Left lung (tissue), 10 donors: ENCODE data around the gene FLRT2. TPM values are rescaled to one million over a fixed set of nuclear protein-coding genes. Genes with fewer than 3 reads are reported as not detected.

Experiments used
- ATAC-seq: fragments of 200-7000 bp; cut with Tn5 transposase; one replicate; pipeline ENCODE4 v1.9.1; 2020; ENCODE audit warnings: moderate library complexity
- DNase-seq, 4 donors: peaks; one replicate each; pipeline ENCODE4 v3.0.0-alpha.2; 2013 to 2020
- H3K27ac ChIP-seq, 2 donors: fragments of 200-600 bp; sonication (generic) in 1 of 2; one replicate each; pipeline versions ENCODE4 v1.5.0 to v1.8.0; 2020 to 2021
- H3K27me3 ChIP-seq, 2 donors: fragments of 200-600 bp; sonication (generic) in 1 of 2; one replicate each; pipeline versions ENCODE4 v1.5.0 to v1.8.0; 2020 to 2021
- H3K36me3 ChIP-seq, 2 donors: fragments of 200-600 bp; sonication (generic) in 1 of 2; one replicate each; pipeline versions ENCODE4 v1.5.0 to v1.8.0; 2020 to 2021
- H3K4me1 ChIP-seq, 2 donors: fragments of 200-600 bp; one replicate each; pipeline ENCODE4 v1.8.0; 2021
- H3K4me3 ChIP-seq, 2 donors: fragments of 200-600 bp; sonication (generic) in 1 of 2; one replicate each; pipeline versions ENCODE4 v1.5.0 to v1.8.0; 2020 to 2021; ENCODE audit warnings: mild to moderate bottlenecking in 1 of 2
- H3K9me3 ChIP-seq, 2 donors: fragments of 200-600 bp; sonication (generic) in 1 of 2; one replicate each; pipeline versions ENCODE4 v1.5.0 to v1.8.0; 2020 to 2021
- CTCF ChIP-seq, 2 donors: fragments of 200-600 bp; sonication (generic) in 1 of 2; IDR thresholded peaks; one replicate each; pipeline versions ENCODE4 v1.5.0 to v1.8.0; 2021; ENCODE audit warnings: antibody characterized with exemption in 2 of 2
- intact Hi-C, 2 donors: fragments of 100-400 bp; cut with DNase I; formaldehyde crosslinking; loops; one replicate each; pipeline versions ENCODE4 v1.11.2 to v1.14.2; 2022
- polyA plus RNA-seq, 6 donors: library from polyadenylated mRNA; unstranded; fragments of 120-200 nt; gene quantifications; one replicate each; pipeline ENCODE4 v1.2.1, GENCODE V29; 2013; ENCODE audit not compliant: insufficient read length in 6 of 6
- total RNA-seq, 2 donors: library from RNA; stranded (reverse); fragmentation: NEBNext Ultra II Directional; extraction: Animal tissue kit (Norgen Biotek cat#: 25700); gene quantifications; one replicate each; pipeline ENCODE4 v1.2.1, GENCODE V29; 2021
- donor health status: DM: no; HTN: yes; CAD: no.
- donor health status: DM: no; HTN: no; CAD: no.

Gene FLRT2
- total and polyA plus RNA-seq, 8 donors = 19.1 to 51.3 (median 35.3) TPM

GRCh38 chr14:85702191-85702590 lies 172.2 kb downstream of the FLRT2 start:
- intact Hi-C loops = no loop called here
- DNase-seq = no peak
- Histone ChIP-seq H3K27me3 (no peaks in the 10 kb centered on the region), H3K36me3 (no peaks in the 10 kb centered on the region), H3K4me1 (no peaks in the 10 kb centered on the region), H3K4me3 (no peak overlapping the region), H3K27ac (no peak overlapping the region), H3K9me3 (no peaks in the 10 kb centered on the region)
- no peak for TF ChIP-seq CTCF (IDR thresholded peaks at IDR 0.05)
- no peak for ATAC-seq

GRCh38 chr14:85702997-85703396 lies 173.1 kb downstream of the FLRT2 start:
- no peaks in the 10 kb centered on the region for H3K36me3 ChIP-seq
- H3K27ac ChIP-seq = no peak overlapping the region
- no peak for DNase-seq
- ATAC-seq = peak; percentile 23
- H3K27me3 ChIP-seq = no peaks in the 10 kb centered on the region
- H3K4me1 ChIP-seq = no peaks in the 10 kb centered on the region
- no peak overlapping the region for H3K4me3 ChIP-seq
- no peaks in the 10 kb centered on the region for H3K9me3 ChIP-seq
- TF ChIP-seq CTCF (IDR thresholded peaks at IDR 0.05) = no peak
- intact Hi-C loops = no loop called here
